ENCODE data around the gene TMEM174. TPM values are rescaled to one million over a fixed set of nuclear protein-coding genes. Genes with fewer than 3 reads are reported as not detected.

TMEM174 gene
- total RNA-seq, 1 donor = not detected

DNA sequence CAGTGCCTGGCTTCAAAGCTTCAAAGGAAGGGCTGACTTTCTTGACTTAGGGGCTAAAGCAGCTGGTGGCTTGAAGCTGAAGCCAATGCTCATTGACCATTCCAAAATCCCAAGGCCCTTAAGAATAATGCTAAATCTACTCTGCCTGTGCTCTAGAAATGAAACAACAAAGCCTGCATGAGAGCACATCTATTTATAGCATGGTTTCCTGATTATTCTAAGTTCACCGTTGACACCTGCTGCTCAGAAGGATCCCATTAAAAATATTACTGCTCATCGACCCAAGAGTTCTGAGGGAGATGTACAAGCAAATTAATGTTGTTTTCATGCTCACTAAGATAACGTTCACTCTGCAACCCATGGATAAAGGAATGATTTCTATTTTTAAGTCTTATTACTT is 6.7 kb downstream of the TMEM174 start:
- no peak for TF ChIP-seq CTCF (IDR thresholded peaks at IDR 0.05; ENCODE audit: insufficient read depth, low read length)
- DNase-seq (ENCODE audit: low read depth) = no peak
- no peak overlapping the region for H3K4me3 ChIP-seq (ENCODE audit: low read depth, low read length)

DNA sequence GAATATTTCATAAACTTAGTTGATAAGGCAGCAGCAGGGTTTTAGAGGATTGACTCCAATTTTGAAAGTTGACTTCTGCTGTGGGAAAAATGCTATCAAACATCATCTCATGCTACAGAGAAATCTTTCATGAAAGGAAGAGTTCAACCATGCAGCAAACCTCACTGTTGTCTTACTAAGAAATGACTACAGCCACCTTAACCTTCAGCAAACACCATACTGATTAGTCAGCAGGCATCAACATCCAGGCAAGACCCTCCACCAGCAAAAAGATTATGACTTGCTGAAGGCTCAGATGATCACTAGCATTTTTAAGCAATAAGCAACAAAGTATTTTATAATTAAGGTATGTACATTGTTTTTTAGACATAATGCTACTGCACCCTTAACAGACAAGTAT is 7.6 kb downstream of the TMEM174 start:
- no peak overlapping the region for H3K4me3 ChIP-seq (ENCODE audit: low read depth, low read length)
- DNase-seq (ENCODE audit: low read depth) = no peak
- TF ChIP-seq CTCF (IDR thresholded peaks at IDR 0.05; ENCODE audit: insufficient read depth, low read length) = no peak

- no peak for DNase-seq (ENCODE audit: low read depth)
- no peak overlapping the region for H3K4me3 ChIP-seq (ENCODE audit: low read depth, low read length)
- TF ChIP-seq CTCF (IDR thresholded peaks at IDR 0.05; ENCODE audit: insufficient read depth, low read length) = no peak
Observed at GRCh38 chr5:73182307-73182706, 9.3 kb downstream of the TMEM174 start.

DNA sequence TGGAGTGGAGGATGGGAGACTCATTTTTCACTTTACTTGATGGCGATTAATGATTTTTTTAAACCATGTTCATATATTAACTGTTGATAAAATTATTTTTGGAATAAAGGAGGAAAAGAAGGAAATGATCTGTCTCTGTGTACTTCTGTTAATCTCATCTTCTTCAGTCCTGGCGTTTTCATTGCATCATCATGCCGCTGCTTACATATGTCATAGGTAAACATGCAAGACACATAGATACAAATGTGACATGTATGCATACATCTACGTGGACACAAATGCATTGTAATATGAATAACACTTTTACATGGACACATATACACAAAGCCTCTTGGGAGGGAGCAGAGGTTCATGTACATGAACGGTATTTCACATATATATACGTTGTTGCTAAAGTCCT is 10.0 kb downstream of the TMEM174 start:
- TF ChIP-seq CTCF (IDR thresholded peaks at IDR 0.05; ENCODE audit: insufficient read depth, low read length) = no peak
- H3K4me3 ChIP-seq (ENCODE audit: low read depth, low read length) = no peak overlapping the region
- DNase-seq (ENCODE audit: low read depth) = no peak

GRCh38 chr5:73183481-73183891 is 10.5 kb downstream of the TMEM174 start:
- no peak overlapping the region for H3K4me3 ChIP-seq (ENCODE audit: low read depth, low read length)
- no peak for DNase-seq (ENCODE audit: low read depth)
- no peak for TF ChIP-seq CTCF (IDR thresholded peaks at IDR 0.05; ENCODE audit: insufficient read depth, low read length)

DNA sequence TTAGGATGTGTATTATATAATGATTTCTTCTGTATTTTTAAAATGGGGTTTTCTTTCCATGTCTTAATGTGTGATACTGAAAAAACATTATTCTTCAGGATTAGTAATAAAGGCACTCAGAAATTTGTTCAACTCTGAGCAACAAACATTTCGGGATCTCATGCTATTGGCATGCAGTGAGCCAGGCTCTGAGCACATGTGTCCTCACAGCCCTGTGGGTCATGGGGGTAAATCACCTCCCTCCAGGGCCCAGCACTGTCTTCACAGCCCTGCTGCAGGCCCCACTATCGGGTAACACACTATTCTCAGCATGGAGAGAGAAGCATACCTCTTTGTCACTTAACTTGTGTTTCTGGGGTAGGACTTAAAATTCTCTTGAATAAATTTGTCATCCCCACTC is 14.0 kb downstream of the TMEM174 start:
- H3K4me3 ChIP-seq (ENCODE audit: low read depth, low read length) = no peak overlapping the region
- DNase-seq (ENCODE audit: low read depth) = no peak
- no peak for TF ChIP-seq CTCF (IDR thresholded peaks at IDR 0.05; ENCODE audit: insufficient read depth, low read length)

DNA sequence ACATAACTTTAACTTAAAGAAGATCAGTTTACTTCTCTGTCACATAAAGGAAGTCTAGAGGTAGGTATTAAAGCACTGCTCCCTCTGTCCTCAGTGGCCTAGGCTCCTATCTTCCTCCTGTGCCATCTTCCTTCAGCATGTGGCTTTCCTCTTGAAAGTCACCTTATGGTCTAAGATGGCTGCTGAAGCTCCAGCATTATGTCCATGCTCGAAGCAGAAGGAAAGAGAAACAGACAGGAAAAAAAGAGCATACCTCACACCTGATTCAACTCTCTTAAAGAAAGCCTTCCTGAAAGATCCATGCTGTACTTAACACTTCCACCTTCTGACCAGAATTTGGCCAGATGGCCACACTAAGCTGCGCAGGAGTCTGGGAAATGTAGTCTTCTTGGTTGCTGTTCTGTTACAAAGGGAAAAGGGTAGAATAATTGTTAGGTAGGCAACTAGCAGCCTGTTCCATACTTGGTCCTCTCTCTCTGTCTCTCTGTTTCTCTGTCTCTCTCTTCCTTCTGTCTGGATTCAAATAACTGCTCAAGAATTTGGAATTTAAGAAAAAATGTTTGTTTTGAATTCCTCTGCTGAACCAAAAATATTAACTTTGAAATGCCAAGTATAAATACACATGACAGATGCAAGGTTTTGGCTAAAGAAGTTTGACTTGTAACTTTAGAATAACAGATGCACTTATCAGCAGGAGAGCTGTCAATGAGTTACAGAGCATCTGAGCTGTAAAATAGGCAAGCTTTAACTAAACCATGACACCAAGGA is 16.0 kb downstream of the TMEM174 start:
- TF ChIP-seq CTCF (IDR thresholded peaks at IDR 0.05; ENCODE audit: insufficient read depth, low read length) = no peak
- DNase-seq (ENCODE audit: low read depth) = peak; percentile 72
- H3K4me3 ChIP-seq (ENCODE audit: low read depth, low read length) = no peak overlapping the region
